Measurements from ENCODE around the gene PNPLA6. TPM values are rescaled to one million over a fixed set of nuclear protein-coding genes. Genes with fewer than 3 reads are reported as not detected.

Gene PNPLA6
- total and polyA plus RNA-seq, 2 of the 13 experiments (the other 11 are each of a cell fraction or from before 2014, with no cell fraction given): 24.9 to 28.2 TPM

DNA sequence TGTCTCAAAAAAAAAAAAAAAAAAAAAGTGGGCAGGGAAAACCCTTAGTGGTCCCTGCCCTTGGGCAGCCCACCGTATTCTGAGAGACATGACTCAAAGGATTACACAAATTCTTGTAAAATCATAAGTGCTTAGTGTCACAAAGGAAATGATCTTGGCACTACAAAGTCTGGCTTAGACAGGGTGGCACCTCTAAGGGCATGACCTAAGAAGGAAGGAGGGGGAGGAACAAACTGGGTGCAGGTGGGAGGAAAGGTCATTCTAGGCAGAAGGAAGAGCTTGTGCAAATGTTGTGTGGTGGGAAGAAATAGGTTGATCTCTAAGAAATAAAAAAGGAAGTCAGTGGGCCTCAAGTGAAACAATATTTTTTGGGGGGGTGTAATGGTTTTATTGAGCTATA is 10.4 kb downstream of the PNPLA6 start:
- H3K4me1 ChIP-seq (ENCODE audit: insufficient read depth, low read length): no peaks in the 10 kb centered on the region
- H3K4me3 ChIP-seq (replicated peaks in 1 of 3; ENCODE audit: insufficient read depth in 1 of 3, low read depth in 2 of 3, low read length in 3 of 3): no peak overlapping the region
- 76% methylated on average over 1 of the region's 1 CpG for WGBS (ENCODE audit: low lambda C conversion rate)
- H3K9ac ChIP-seq (ENCODE audit: insufficient read depth, low read depth, low read length): no peak overlapping the region
- intact Hi-C loops (cut with micrococcal nuclease; ENCODE audit: unreplicated experiment): no loop called here
- H3K27ac ChIP-seq (ENCODE audit: extremely low read length, insufficient read depth, low read length): no peak overlapping the region
- BruUV-seq (replicated peaks): no TSS peak
- no peak for DNase-seq (ENCODE audit: low spot score)
- peaks cover 1 to 5% of the 10 kb centered on the region in 2 experiments; a peak in 3 of 5 replicates for H3K36me3 ChIP-seq (replicated peaks in 1 of 2; ENCODE audit: control insufficient read depth in 1 of 2, insufficient read depth in 2 of 2, low read length in 2 of 2)
- H3K27me3 ChIP-seq (ENCODE audit: control insufficient read depth in 1 of 2, insufficient read depth in 2 of 2, low read length in 2 of 2): no peaks in the 10 kb centered on the region
- no peak overlapping the region for H3K4me2 ChIP-seq (ENCODE audit: low read depth, low read length)
- FAIRE-seq: no peak
- no peak overlapping the region for H2AFZ ChIP-seq (ENCODE audit: low read length)
- H3K79me2 ChIP-seq (ENCODE audit: insufficient read depth, low read length): no peaks in the 10 kb centered on the region
- no peak for ATAC-seq
- CTCF ChIA-PET (ENCODE audit: low intra/inter-chr PET ratio, low total read pairs): no interaction called here
- H4K20me1 ChIP-seq (ENCODE audit: insufficient read depth, low read length): no peaks in the 10 kb centered on the region
- no peaks in the 10 kb centered on the region for H3K9me3 ChIP-seq (ENCODE audit: low read length)
- POLR2A ChIA-PET: no interaction called here
- in situ Hi-C loops (cut with HindIII; ENCODE audit: extremely low pct_ligation_motif_present, low pct_unique_long_range_greater_than_20kb): no loop called here
- TF ChIP-seq, protein P1, sequence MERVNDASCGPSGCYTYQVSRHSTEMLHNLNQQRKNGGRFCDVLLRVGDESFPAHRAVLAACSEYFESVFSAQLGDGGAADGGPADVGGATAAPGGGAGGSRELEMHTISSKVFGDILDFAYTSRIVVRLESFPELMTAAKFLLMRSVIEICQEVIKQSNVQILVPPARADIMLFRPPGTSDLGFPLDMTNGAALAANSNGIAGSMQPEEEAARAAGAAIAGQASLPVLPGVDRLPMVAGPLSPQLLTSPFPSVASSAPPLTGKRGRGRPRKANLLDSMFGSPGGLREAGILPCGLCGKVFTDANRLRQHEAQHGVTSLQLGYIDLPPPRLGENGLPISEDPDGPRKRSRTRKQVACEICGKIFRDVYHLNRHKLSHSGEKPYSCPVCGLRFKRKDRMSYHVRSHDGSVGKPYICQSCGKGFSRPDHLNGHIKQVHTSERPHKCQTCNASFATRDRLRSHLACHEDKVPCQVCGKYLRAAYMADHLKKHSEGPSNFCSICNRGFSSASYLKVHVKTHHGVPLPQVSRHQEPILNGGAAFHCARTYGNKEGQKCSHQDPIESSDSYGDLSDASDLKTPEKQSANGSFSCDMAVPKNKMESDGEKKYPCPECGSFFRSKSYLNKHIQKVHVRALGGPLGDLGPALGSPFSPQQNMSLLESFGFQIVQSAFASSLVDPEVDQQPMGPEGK (CRISPR knock-in tag; IDR thresholded peaks at IDR 0.05): no peak
- TF ChIP-seq ZNF546 (CRISPR knock-in tag; conservative IDR thresholded peaks at IDR 0.05) (no peak), U2AF1 (optimal IDR thresholded peaks at IDR 0.05; ENCODE audit: low read depth, low read length) (no peak), MBNL3 (CRISPR knock-in tag; conservative IDR thresholded peaks at IDR 0.05) (no peak), HNRNPLL (IDR thresholded peaks at IDR 0.05; ENCODE audit: low read depth, low read length, poor library complexity, severe bottlenecking) (no peak), ZNF589 (CRISPR knock-in tag; conservative IDR thresholded peaks at IDR 0.05) (no peak), ZNF629 (CRISPR knock-in tag; conservative IDR thresholded peaks at IDR 0.05) (no peak), ZNF776 (CRISPR knock-in tag; IDR thresholded peaks at IDR 0.05) (no peak)
- TF ChIP-seq, protein P2, sequence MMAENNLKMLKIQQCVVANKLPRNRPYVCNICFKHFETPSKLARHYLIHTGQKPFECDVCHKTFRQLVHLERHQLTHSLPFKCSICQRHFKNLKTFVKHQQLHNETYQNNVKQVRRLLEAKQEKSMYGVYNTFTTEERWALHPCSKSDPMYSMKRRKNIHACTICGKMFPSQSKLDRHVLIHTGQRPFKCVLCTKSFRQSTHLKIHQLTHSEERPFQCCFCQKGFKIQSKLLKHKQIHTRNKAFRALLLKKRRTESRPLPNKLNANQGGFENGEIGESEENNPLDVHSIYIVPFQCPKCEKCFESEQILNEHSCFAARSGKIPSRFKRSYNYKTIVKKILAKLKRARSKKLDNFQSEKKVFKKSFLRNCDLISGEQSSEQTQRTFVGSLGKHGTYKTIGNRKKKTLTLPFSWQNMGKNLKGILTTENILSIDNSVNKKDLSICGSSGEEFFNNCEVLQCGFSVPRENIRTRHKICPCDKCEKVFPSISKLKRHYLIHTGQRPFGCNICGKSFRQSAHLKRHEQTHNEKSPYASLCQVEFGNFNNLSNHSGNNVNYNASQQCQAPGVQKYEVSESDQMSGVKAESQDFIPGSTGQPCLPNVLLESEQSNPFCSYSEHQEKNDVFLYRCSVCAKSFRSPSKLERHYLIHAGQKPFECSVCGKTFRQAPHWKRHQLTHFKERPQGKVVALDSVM (CRISPR knock-in tag; IDR thresholded peaks at IDR 0.05): no peak
- TF ChIP-seq, protein P3, sequence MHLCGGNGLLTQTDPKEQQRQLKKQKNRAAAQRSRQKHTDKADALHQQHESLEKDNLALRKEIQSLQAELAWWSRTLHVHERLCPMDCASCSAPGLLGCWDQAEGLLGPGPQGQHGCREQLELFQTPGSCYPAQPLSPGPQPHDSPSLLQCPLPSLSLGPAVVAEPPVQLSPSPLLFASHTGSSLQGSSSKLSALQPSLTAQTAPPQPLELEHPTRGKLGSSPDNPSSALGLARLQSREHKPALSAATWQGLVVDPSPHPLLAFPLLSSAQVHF (CRISPR knock-in tag; IDR thresholded peaks at IDR 0.05): no peak
- TF ChIP-seq, protein P4, sequence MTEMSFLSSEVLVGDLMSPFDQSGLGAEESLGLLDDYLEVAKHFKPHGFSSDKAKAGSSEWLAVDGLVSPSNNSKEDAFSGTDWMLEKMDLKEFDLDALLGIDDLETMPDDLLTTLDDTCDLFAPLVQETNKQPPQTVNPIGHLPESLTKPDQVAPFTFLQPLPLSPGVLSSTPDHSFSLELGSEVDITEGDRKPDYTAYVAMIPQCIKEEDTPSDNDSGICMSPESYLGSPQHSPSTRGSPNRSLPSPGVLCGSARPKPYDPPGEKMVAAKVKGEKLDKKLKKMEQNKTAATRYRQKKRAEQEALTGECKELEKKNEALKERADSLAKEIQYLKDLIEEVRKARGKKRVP (CRISPR knock-in tag; IDR thresholded peaks at IDR 0.05): no peak

Data from HepG2 (cell line).